ENCODE data around the gene TMCO6. TPM values are rescaled to one million over a fixed set of nuclear protein-coding genes. Genes with fewer than 3 reads are reported as not detected.
"Not testable (repeated sequence)": the region's sequence is repeated elsewhere in the genome, so short reads cannot be mapped to it uniquely, and the experiment has no call there.

Gene TMCO6
- total RNA-seq, 4 donors from 2014 or later, result 22.3 to 61.6 (median 38.8) TPM

DNA sequence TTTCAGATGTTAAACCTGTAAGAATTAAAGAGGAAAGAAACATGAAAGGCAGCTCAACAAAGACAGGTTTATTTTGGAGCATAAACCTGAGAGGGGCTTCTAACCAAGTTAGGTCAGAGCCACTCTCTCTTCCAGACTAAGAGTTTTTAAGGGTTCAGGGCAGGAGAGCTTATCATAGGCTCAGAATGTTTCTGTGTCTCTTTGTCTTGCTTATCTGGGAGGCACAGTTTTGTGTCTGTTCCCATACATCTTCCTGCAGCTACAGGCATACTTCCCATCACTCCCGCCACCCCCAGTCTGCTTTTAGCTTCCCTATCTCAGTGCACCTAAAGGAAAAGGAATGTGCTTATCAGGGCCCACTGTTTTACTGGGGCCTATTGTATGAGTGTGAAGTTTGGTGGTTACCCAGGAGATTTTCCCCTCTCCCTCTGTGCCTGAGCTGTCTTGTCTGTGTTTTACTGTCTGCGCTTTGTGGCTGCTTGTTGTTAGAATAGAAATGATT is 28.2 kb upstream of the TMCO6 start:
- 77% methylated on average over 2 of the region's 2 CpGs for WGBS

GRCh38 chr5:140622301-140622700 is 16.9 kb upstream of the TMCO6 start:
- Histone ChIP-seq H3K27me3 (no peaks in the 10 kb centered on the region), H3K36me3 (no peaks in the 10 kb centered on the region), H3K9me3 (no peaks in the 10 kb centered on the region), H3K4me1 (no peaks in the 10 kb centered on the region), H3K27ac (no peak overlapping the region), H3K4me3 (no peak overlapping the region)
- 89% methylated on average over 3 of the region's 3 CpGs for WGBS
- TF ChIP-seq POLR2A (IDR thresholded peaks at IDR 0.05) (no peak), EP300 (IDR thresholded peaks at IDR 0.05) (no peak), POLR2AphosphoS5 (IDR thresholded peaks at IDR 0.05) (no peak)
- TF ChIP-seq, protein P1, sequence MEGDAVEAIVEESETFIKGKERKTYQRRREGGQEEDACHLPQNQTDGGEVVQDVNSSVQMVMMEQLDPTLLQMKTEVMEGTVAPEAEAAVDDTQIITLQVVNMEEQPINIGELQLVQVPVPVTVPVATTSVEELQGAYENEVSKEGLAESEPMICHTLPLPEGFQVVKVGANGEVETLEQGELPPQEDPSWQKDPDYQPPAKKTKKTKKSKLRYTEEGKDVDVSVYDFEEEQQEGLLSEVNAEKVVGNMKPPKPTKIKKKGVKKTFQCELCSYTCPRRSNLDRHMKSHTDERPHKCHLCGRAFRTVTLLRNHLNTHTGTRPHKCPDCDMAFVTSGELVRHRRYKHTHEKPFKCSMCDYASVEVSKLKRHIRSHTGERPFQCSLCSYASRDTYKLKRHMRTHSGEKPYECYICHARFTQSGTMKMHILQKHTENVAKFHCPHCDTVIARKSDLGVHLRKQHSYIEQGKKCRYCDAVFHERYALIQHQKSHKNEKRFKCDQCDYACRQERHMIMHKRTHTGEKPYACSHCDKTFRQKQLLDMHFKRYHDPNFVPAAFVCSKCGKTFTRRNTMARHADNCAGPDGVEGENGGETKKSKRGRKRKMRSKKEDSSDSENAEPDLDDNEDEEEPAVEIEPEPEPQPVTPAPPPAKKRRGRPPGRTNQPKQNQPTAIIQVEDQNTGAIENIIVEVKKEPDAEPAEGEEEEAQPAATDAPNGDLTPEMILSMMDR (IDR thresholded peaks at IDR 0.05), result no peak
- no peak for DNase-seq (ENCODE audit: low spot score in 2 of 2)

More for the DNA sequence above, 28.2 kb upstream of the TMCO6 start:
- DNase-seq (ENCODE audit: low spot score in 2 of 2), result no peak
- no peak overlapping the region for H3K4me3 ChIP-seq
- peaks cover 21% of the 10 kb centered on the region for H3K4me1 ChIP-seq
- peak overlapping the region; percentile 72 for H3K27ac ChIP-seq
- H3K27me3 ChIP-seq, result no peaks in the 10 kb centered on the region
- H3K9me3 ChIP-seq, result no peaks in the 10 kb centered on the region
- no peaks in the 10 kb centered on the region for H3K36me3 ChIP-seq
- TF ChIP-seq POLR2AphosphoS5 (IDR thresholded peaks at IDR 0.05) (no peak), EP300 (IDR thresholded peaks at IDR 0.05) (no peak), POLR2A (IDR thresholded peaks at IDR 0.05) (no peak)
- TF ChIP-seq, protein P1 (IDR thresholded peaks at IDR 0.05), result no peak

- not testable (repeated sequence) for H3K4me3 ChIP-seq; H3K4me1 ChIP-seq; H3K9me3 ChIP-seq; H3K27ac ChIP-seq; DNase-seq (ENCODE audit: low spot score in 2 of 2); H3K27me3 ChIP-seq; H3K36me3 ChIP-seq
These were observed 16.2 kb upstream of the TMCO6 start for GRCh38 chr5:140623061-140623460.

DNA sequence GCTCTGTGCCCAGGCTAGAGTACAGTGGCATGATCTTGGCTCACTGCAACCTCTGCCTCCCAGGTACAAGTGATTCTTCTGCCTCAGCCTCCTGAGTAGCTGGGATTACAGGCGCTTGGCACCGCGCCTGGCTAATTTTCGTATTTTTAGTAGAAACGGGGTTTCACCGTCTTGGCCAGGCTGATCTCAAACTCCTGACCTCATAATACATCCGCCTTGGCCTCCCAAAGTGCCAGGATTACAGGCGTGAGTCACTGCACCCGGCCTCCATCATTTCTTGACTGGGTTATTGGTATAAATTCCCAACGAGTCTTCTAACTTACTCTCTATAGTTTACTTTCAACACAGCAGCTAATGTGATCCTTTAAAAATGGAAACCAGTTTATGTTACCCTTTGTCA is 14.4 kb upstream of the TMCO6 start:
- H3K27me3 ChIP-seq; H3K27ac ChIP-seq; H3K36me3 ChIP-seq; H3K9me3 ChIP-seq; H3K4me3 ChIP-seq; H3K4me1 ChIP-seq; DNase-seq (ENCODE audit: low spot score in 2 of 2): not testable (repeated sequence)
- 85% methylated on average over 10 of the region's 10 CpGs for WGBS

DNA sequence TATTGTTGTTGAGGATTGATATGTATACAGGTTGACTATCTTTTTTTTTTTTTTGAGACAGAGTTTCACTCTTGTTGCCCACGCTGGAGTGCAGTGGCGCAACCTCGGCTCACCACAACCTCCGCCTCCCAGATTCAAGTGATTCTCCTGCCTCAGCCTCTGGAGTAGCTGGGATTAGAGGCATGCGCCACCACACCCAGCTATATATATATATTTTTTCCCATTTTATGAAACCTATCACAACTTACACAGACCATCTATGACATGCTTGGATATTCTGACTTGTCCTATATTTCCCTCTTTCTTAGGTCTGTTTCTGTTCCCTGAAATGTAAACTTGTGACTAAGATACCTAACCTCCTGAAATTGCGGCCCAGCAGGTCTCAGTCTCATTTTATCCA is 11.3 kb upstream of the TMCO6 start:
- Histone ChIP-seq H3K4me1 (peaks cover 14% of the 10 kb centered on the region), H3K27ac (no peak overlapping the region), H3K9me3 (no peaks in the 10 kb centered on the region), H3K27me3 (no peaks in the 10 kb centered on the region), H3K36me3 (no peaks in the 10 kb centered on the region), H3K4me3 (no peak overlapping the region)
- TF ChIP-seq POLR2AphosphoS5 (IDR thresholded peaks at IDR 0.05), result no peak
- TF ChIP-seq POLR2A (IDR thresholded peaks at IDR 0.05), result no peak
- TF ChIP-seq EP300 (IDR thresholded peaks at IDR 0.05), result no peak
- TF ChIP-seq, protein P1 (IDR thresholded peaks at IDR 0.05), result no peak
- 96% methylated on average over 6 of the region's 6 CpGs for WGBS
- no peak for DNase-seq (ENCODE audit: low spot score in 2 of 2)

- no peaks in the 10 kb centered on the region for H3K36me3 ChIP-seq
- H3K4me1 ChIP-seq, result peaks cover 21% of the 10 kb centered on the region
- H3K27me3 ChIP-seq, result no peaks in the 10 kb centered on the region
- no peaks in the 10 kb centered on the region for H3K9me3 ChIP-seq
- H3K27ac ChIP-seq, result no peak overlapping the region
- no peak for DNase-seq (ENCODE audit: low spot score in 2 of 2)
- no peak overlapping the region for H3K4me3 ChIP-seq
- WGBS, result 38% methylated on average over 1 of the region's 1 CpG
- TF ChIP-seq EP300 (IDR thresholded peaks at IDR 0.05) (no peak), POLR2A (IDR thresholded peaks at IDR 0.05) (no peak), POLR2AphosphoS5 (IDR thresholded peaks at IDR 0.05) (no peak)
- TF ChIP-seq, protein P1 (IDR thresholded peaks at IDR 0.05), result no peak
These were observed 10.5 kb upstream of the TMCO6 start for GRCh38 chr5:140628711-140629110.

Measured in suprapubic skin (tissue), 4 donors.